Skeletal muscle tissue (tissue), 4 donors: ENCODE data around the gene LINGO1. TPM values are rescaled to one million over a fixed set of nuclear protein-coding genes. Genes with fewer than 3 reads are reported as not detected.

Source experiments
- H3K27ac ChIP-seq: one replicate; pipeline ENCODE4 v1.7.0; 2013; ENCODE audit warnings: mild to moderate bottlenecking, low read depth, low read length, inconsistent platforms
- H3K27me3 ChIP-seq, 3 donors: one replicate each; pipeline ENCODE4 v1.7.0; 2013; ENCODE audit warnings: low read length in 3 of 3; ENCODE audit not compliant: control insufficient read depth in 3 of 3, insufficient read depth in 3 of 3
- H3K36me3 ChIP-seq, 3 donors: one replicate each; pipeline ENCODE4 v1.7.0; 2013; ENCODE audit warnings: low read length in 3 of 3; ENCODE audit not compliant: control insufficient read depth in 3 of 3, insufficient read depth in 3 of 3
- H3K4me1 ChIP-seq, 3 donors: one replicate each; pipeline ENCODE4 v1.7.0; 2013; ENCODE audit warnings: low read length in 3 of 3, mild to moderate bottlenecking in 3 of 3; ENCODE audit not compliant: control insufficient read depth in 3 of 3, insufficient read depth in 3 of 3
- H3K4me3 ChIP-seq, 3 donors: one replicate each; pipeline ENCODE4 v1.7.0; 2013; ENCODE audit warnings: low read length in 3 of 3
- H3K9ac ChIP-seq, 3 donors: one replicate each; pipeline ENCODE4 v1.7.0; 2013; ENCODE audit warnings: low read length in 3 of 3, mild to moderate bottlenecking in 3 of 3, moderate library complexity in 2 of 3, low read depth in 1 of 3
- H3K9me3 ChIP-seq, 3 donors: one replicate each; pipeline ENCODE4 v1.7.0; 2013; ENCODE audit warnings: low read length in 3 of 3; ENCODE audit not compliant: control insufficient read depth in 3 of 3
- total RNA-seq: library from RNA; depleted of rRNA; stranded (reverse); fragments of >200 nt; gene quantifications from one replicate; pipeline ENCODE4 v1.2.3, GENCODE V29; 2014
- donor health status: Osteomylitis.

The LINGO1 gene
- total RNA-seq, 1 donor from 2014 or later, result 3.7 TPM

DNA sequence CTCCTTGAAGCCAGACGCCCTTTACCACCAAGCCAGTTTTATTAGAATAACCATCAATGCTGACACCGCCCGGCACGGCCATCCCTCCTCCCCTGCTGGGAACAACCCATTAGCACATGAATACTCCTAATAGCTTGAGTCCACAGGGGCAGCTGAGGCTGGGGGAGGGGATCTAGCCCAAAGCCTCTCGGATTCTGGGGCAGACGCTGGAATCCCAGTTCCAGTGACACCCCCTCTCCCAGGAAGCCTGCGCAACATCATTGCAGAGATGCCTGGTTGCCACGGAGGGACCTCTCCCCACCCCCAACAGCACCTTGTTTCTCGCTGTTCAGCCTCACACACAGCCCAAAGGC lies 1.2 kb upstream of the LINGO1 start:
- Histone ChIP-seq H3K27ac (no peak overlapping the region), H3K27me3 (peaks cover 65 to 72% (median 66%) of the 10 kb centered on the region in 3 donors), H3K36me3 (no peaks in the 10 kb centered on the region), H3K9ac (no peak overlapping the region), H3K4me1 (peaks cover 3 to 20% (median 16%) of the 10 kb centered on the region in 3 donors), H3K4me3 (peak overlapping the region in 1 of 3 donors; percentile 73), H3K9me3 (no peaks in the 10 kb centered on the region)

- Histone ChIP-seq H3K9me3 (no peaks in the 10 kb centered on the region), H3K27ac (no peak overlapping the region), H3K9ac (peak overlapping the region in 1 of 3 donors; percentile 64), H3K27me3 (peaks cover 62 to 70% (median 67%) of the 10 kb centered on the region in 3 donors), H3K4me1 (peaks cover 3 to 20% (median 16%) of the 10 kb centered on the region in 3 donors), H3K36me3 (no peaks in the 10 kb centered on the region), H3K4me3 (peak overlapping the region; percentile 62 to 78 (median 73))
These were observed 611 bp upstream of the LINGO1 start for GRCh38 chr15:77633134-77633912.

DNA sequence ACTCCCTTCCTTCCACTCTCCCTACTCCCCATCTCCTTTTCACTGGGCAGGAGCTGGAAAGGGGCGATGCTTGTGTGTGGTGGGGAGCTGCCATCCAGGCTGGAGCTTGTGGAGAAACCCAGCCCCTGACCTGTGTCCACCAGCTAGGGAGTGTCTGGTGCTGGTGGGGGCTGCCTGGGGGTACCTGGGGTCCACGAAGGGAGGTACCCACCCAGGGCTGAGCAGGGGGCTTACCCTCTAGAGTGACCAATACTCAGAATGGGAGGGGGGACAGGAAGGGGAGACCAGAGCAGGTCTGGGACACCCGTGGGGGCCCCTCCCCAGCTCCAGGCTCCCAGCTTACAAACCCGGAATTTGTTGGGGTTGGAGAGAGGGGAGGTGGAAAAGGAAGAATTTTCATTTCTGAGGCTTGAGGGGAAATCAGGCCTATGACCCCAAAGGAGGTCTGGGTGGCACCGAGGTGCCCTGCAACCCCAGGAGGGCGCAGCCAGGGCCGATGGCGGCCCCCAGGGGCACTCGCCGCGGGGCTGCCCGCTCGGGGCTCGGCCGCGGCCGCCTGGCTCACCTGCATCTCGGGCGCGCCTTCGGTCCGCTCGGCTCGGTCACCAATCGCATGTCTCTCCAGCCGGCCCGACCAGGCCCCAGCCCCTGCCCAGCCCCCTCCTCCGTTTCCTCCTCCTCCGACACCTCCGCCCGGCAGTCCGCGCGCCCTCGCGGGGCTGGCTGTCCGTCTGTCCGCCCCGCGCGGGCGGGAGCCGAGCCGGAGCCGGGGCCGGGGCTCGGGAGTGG lies 773 bp downstream of the LINGO1 start:
- no peak overlapping the region for H3K27ac ChIP-seq
- H3K27me3 ChIP-seq, result peaks cover 58 to 70% (median 63%) of the 10 kb centered on the region in 3 donors
- peaks cover 3 to 20% (median 16%) of the 10 kb centered on the region in 3 donors for H3K4me1 ChIP-seq
- H3K36me3 ChIP-seq, result no peaks in the 10 kb centered on the region
- peak overlapping the region; percentile 14 to 45 (median 33) for H3K9ac ChIP-seq
- H3K4me3 ChIP-seq, result peak overlapping the region in 2 of 3 donors; percentile 29 to 30
- H3K9me3 ChIP-seq, result no peaks in the 10 kb centered on the region

DNA sequence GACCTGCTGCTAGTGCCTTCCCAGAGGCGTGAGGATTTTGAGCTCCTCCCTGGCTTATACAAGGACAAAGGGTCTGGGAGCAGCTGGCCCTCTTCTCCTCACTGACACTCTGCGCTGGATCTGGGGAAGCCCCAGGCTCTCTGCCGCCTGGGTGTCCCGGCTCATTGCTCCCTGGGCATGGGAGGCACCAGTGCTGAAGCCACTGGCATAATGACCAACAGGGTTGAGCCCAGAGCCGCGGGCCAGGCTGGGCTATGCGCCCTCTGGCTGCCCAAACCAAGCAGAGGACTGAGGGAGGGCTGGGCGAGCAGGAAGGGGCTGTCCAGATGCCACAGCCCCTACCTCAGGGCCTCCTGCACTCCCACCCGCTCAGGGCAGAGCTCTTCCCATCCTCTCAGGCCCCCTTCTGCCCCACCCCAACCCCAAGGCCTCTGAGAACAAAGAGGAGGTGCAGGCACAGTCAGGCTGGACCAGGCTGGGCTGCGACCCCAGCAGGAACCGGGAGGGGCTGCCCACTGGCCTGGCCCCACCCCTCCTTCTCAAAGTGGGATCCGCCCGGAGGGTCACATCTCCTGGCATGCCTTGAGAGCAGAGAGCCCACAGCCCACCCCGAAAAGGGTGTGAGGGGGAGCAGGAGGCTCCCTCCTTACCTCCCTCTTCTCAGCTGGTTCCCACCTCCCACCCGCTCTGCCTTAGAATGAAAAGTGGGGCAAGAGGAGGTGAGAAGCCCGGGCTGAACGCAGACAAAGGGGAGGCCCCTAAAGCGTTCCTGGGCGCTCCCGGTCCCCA lies 1.6 kb downstream of the LINGO1 start:
- no peaks in the 10 kb centered on the region for H3K36me3 ChIP-seq
- H3K27me3 ChIP-seq, result peaks cover 52 to 73% (median 58%) of the 10 kb centered on the region in 3 donors
- H3K9me3 ChIP-seq, result no peaks in the 10 kb centered on the region
- no peak overlapping the region for H3K27ac ChIP-seq
- peak overlapping the region in 1 of 3 donors; percentile 45 for H3K9ac ChIP-seq
- H3K4me1 ChIP-seq, result peaks cover 3 to 20% (median 16%) of the 10 kb centered on the region in 3 donors
- peak overlapping the region in 1 of 3 donors; percentile 29 for H3K4me3 ChIP-seq

DNA sequence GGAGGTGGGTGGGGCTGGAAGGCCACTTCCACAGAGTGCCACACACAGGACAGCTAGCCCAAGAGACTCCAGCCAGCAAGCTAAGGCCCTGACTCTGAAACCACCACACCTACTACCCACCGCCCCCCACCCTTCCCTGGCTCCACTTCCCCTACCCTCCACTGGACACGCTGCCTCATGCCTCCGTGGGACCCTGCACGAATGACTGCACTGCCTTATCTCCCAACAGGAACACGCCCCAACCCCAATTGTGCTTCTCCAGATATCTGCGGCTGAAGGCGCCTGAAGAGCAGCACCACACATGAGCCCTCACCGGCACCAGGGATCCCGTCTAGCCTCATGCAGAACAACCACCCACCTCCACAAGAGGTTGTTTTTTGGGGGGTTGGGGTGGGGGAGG lies 2.7 kb downstream of the LINGO1 start:
- H3K27ac ChIP-seq, result no peak overlapping the region
- H3K36me3 ChIP-seq, result no peaks in the 10 kb centered on the region
- H3K9me3 ChIP-seq, result no peaks in the 10 kb centered on the region
- no peak overlapping the region for H3K4me3 ChIP-seq
- H3K27me3 ChIP-seq, result peaks cover 45 to 73% (median 55%) of the 10 kb centered on the region in 3 donors
- no peak overlapping the region for H3K9ac ChIP-seq
- peaks cover 3 to 20% (median 16%) of the 10 kb centered on the region in 3 donors for H3K4me1 ChIP-seq

DNA sequence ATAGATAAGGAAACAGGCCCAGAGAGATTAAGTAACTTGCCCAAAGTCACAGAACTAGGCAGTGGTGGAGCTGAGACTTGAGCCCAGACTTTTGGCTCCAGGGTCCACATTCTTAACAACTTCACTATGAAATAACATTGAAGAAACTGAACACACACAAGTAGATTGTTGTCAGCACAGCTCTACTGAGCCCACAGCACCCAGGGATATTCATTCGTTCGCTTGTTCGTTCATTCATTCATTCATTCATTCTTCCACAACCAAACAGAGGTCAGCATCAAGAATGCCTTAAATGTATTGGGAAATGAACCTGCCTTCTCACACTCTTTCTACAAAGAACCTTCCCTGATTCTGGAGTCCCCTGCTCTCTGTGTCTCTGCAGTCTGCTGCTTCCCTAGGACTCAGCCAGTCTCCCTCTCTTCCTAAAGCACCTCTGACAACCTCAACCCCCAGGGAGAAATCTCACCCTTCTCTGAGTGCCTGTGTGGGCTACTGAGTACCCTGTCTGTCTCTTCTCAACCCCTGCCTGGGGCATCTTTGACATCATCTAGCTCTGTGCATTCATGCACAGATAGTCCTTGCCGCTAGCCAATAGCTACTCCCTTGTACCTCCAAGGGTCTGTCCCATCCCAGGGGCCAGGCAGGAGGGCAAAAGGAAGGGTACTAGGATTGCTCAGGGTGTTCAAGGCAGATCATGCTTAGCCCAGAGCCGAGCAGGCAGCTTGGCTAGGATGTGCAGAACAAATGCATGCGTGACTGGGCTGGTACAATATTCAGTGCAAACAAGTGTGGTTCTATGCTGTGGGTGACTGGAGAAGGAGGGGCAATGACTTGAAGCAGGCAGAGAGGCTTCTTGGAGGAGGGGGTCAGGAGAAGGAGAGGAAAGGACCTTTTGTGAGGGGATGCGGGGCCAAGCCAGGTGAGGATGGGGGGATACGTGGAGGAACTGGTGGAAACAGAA lies 3.4 kb downstream of the LINGO1 start:
- H3K4me3 ChIP-seq, result no peak overlapping the region
- peaks cover 3 to 20% (median 16%) of the 10 kb centered on the region in 3 donors for H3K4me1 ChIP-seq
- H3K27ac ChIP-seq, result no peak overlapping the region
- no peaks in the 10 kb centered on the region for H3K9me3 ChIP-seq
- H3K36me3 ChIP-seq, result no peaks in the 10 kb centered on the region
- peaks cover 40 to 68% (median 50%) of the 10 kb centered on the region in 3 donors for H3K27me3 ChIP-seq
- no peak overlapping the region for H3K9ac ChIP-seq

DNA sequence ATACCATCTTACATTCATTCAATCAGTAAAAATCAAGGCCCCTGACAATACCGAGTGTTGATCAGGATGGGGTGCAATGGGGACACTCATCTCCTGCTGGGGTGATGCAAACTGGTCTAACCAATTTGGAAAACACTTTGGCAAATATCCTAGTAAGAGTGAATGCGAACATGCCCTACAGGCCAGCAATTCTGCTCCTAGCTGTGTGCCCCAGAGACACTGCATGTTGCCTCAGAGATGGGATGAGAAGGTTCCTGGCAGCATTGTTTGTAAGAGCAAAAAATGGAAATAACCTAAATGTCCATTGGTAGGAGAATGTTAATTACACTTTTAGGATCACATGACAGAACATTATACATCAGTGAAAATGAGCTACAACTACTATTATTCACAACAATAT lies 4.7 kb downstream of the LINGO1 start:
- Histone ChIP-seq H3K9ac (no peak overlapping the region), H3K27ac (no peak overlapping the region), H3K4me3 (no peak overlapping the region), H3K9me3 (no peaks in the 10 kb centered on the region), H3K27me3 (peaks cover 27 to 55% (median 38%) of the 10 kb centered on the region in 3 donors), H3K36me3 (no peaks in the 10 kb centered on the region), H3K4me1 (peaks cover under 1 to 12% (median 8%) of the 10 kb centered on the region in 3 donors)

GRCh38 chr15:77627581-77627980 lies 5.1 kb downstream of the LINGO1 start:
- Histone ChIP-seq H3K9me3 (no peaks in the 10 kb centered on the region), H3K27ac (no peak overlapping the region), H3K36me3 (no peaks in the 10 kb centered on the region), H3K4me3 (no peak overlapping the region), H3K4me1 (peaks cover 0 to 11% (median 7%) of the 10 kb centered on the region in 3 donors), H3K9ac (no peak overlapping the region), H3K27me3 (peaks cover 26 to 53% (median 36%) of the 10 kb centered on the region in 3 donors)

- Histone ChIP-seq H3K36me3 (no peaks in the 10 kb centered on the region), H3K9ac (no peak overlapping the region), H3K4me1 (peaks cover 0 to 10% (median 6%) of the 10 kb centered on the region in 3 donors), H3K27ac (no peak overlapping the region), H3K9me3 (no peaks in the 10 kb centered on the region), H3K4me3 (no peak overlapping the region), H3K27me3 (peaks cover 24 to 52% (median 35%) of the 10 kb centered on the region in 3 donors)
These were observed 5.6 kb downstream of the LINGO1 start for GRCh38 chr15:77627067-77627466.
